22Rv1 (cell line): Measurements from ENCODE around the gene RAB31.

Experiments used
- CTCF ChIP-seq: fragments of 450-650 bp; IDR thresholded peaks from 2 replicates; pipeline ENCODE4 v1.5.1; 2017; ENCODE audit warnings: mild to moderate bottlenecking
- ZFX ChIP-seq: fragments of 450-650 bp; IDR thresholded peaks from 2 replicates; pipeline ENCODE4 v1.6.1; 2017; ENCODE audit warnings: antibody characterized with exemption, borderline replicate concordance

- no peak for TF ChIP-seq CTCF
- no peak for TF ChIP-seq ZFX
Observed at GRCh38 chr18:9760641-9761040, 52.5 kb downstream of the RAB31 start.
